HFF-Myc (cell line): ENCODE results near the gene AKAP6.

Source experiments
- DNase-seq: peaks from one replicate; pipeline ENCODE4 v3.0.0-alpha.2; 2011; ENCODE audit warnings: low read depth; ENCODE audit errors: extremely low read depth
- H3K4me3 ChIP-seq: replicated peaks from 2 replicates; pipeline ENCODE4 v1.5.1; 2011; ENCODE audit warnings: low read depth, mild to moderate bottlenecking, control low read depth, low read length
- TF ChIP-seq, protein P1 (sequence below): IDR thresholded peaks from 2 replicates; pipeline ENCODE4 v1.5.1; 2012; ENCODE audit warnings: mild to moderate bottlenecking, low read depth, low read length, control low read depth; ENCODE audit errors: missing control alignments

AKAP6 gene, protein sequence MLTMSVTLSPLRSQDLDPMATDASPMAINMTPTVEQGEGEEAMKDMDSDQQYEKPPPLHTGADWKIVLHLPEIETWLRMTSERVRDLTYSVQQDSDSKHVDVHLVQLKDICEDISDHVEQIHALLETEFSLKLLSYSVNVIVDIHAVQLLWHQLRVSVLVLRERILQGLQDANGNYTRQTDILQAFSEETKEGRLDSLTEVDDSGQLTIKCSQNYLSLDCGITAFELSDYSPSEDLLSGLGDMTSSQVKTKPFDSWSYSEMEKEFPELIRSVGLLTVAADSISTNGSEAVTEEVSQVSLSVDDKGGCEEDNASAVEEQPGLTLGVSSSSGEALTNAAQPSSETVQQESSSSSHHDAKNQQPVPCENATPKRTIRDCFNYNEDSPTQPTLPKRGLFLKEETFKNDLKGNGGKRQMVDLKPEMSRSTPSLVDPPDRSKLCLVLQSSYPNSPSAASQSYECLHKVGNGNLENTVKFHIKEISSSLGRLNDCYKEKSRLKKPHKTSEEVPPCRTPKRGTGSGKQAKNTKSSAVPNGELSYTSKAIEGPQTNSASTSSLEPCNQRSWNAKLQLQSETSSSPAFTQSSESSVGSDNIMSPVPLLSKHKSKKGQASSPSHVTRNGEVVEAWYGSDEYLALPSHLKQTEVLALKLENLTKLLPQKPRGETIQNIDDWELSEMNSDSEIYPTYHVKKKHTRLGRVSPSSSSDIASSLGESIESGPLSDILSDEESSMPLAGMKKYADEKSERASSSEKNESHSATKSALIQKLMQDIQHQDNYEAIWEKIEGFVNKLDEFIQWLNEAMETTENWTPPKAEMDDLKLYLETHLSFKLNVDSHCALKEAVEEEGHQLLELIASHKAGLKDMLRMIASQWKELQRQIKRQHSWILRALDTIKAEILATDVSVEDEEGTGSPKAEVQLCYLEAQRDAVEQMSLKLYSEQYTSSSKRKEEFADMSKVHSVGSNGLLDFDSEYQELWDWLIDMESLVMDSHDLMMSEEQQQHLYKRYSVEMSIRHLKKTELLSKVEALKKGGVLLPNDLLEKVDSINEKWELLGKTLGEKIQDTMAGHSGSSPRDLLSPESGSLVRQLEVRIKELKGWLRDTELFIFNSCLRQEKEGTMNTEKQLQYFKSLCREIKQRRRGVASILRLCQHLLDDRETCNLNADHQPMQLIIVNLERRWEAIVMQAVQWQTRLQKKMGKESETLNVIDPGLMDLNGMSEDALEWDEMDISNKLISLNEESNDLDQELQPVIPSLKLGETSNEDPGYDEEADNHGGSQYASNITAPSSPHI (N-terminal part only)

DNA sequence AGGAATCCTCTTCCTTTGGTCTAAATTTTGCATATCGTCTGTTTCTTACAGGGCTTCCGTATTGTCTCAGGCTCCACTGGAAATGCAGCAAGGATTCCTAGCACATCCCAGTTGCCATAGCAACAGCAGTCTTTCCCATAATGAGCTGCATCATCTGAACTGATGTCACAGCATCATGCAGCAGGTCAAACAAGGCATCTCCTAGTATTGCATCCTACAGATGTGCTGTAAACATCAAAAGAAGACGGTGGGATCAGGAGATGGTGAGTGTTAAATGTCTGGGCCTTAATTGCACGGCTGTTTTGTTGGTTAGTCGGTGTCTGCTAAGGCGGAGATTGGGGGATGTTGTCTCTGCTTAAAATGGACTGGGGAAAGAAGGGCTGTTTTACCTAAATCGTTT is at the start of gene AKAP6:
AKAP6 (plus strand) TSS at position 153 of the 400 bp plus-strand sequence. CDS start 104,196 bp downstream, outside the sequence.
- TF ChIP-seq, protein P1, sequence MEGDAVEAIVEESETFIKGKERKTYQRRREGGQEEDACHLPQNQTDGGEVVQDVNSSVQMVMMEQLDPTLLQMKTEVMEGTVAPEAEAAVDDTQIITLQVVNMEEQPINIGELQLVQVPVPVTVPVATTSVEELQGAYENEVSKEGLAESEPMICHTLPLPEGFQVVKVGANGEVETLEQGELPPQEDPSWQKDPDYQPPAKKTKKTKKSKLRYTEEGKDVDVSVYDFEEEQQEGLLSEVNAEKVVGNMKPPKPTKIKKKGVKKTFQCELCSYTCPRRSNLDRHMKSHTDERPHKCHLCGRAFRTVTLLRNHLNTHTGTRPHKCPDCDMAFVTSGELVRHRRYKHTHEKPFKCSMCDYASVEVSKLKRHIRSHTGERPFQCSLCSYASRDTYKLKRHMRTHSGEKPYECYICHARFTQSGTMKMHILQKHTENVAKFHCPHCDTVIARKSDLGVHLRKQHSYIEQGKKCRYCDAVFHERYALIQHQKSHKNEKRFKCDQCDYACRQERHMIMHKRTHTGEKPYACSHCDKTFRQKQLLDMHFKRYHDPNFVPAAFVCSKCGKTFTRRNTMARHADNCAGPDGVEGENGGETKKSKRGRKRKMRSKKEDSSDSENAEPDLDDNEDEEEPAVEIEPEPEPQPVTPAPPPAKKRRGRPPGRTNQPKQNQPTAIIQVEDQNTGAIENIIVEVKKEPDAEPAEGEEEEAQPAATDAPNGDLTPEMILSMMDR = no peak
- no peak for DNase-seq
- H3K4me3 ChIP-seq = no peak within 1 kb of the TSS

DNA sequence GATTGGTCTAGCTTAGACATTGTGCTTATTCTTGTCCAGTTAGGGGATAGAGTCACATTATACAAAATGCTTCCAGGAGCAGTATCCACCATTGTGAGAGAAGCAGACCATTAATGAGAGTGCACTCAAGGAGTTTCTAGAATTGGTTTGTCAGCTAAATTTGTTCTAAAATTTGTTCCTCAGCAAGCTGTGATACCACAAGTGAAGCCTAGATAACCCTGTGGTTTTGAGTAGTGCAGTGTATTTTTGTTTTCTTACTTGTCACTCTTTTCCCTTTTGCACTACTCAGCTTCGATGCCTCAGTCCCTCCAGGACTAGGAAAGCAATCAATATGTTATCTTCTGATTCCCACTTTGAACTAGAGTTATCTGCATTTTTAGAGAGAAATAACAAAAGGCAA is 42.5 kb upstream of the AKAP6 start:
- DNase-seq = no peak
- no peak overlapping the region for H3K4me3 ChIP-seq
- TF ChIP-seq, protein P1 = no peak

DNA sequence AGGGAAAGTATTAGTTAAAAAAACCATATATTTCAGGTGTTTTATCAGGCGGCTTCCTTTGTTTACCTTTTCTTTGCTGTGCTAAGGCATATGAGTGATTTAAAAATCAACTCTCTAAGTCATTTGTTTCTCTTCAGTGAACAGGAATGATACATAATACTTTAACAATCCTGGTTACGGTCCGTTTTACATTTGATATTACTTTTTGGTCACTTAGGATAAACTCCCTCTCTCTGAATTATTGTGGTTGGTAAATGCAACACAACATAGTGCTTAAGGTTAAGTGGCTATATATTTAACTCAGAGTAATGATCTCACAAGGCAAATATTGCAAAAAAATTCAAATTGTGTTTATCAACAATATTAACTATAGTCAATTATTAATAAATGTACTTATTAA is 32.7 kb upstream of the AKAP6 start:
- TF ChIP-seq, protein P1 = no peak
- DNase-seq = no peak
- H3K4me3 ChIP-seq = no peak overlapping the region

DNA sequence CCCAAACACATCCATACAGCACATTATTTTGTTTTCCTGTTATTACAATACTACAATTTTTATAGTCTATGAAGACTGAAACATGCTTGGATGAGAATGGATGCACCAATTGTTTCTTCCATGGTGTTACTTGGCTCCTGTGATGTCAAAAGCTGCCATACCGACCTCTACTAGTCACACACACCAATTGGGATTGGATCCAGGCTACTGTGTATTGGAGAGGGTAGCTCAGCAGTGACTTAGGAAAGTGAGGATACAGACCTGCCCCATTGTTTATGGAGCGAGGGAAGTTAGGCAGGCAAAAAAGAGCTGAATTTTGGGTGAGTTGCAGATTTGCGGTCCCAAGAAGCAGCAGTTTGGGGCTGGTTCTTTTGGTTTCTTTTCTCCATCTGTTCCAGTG is 30.8 kb upstream of the AKAP6 start:
- H3K4me3 ChIP-seq = no peak overlapping the region
- no peak for DNase-seq
- TF ChIP-seq, protein P1 = no peak

DNA sequence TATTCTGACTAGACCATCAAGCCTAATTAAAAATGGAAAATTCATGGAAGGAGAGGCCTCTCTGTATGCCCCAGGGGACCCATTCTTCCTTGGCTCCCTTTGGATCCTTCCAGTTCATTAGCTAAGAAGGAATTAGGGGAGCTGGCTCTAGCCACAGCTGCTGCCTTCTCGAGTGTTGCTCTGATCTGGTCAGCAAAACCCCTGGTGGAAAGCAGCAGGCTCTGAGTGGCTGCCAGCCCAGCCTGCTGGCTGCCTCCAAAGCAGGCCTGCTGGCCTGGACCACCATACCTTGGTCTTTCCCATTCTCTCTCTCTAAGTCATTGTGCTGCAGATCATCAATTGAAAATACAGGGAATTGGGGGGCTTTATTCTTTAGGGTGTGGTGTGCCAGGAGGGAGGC is 29.0 kb upstream of the AKAP6 start:
- TF ChIP-seq, protein P1 = no peak
- DNase-seq = no peak
- no peak overlapping the region for H3K4me3 ChIP-seq

DNA sequence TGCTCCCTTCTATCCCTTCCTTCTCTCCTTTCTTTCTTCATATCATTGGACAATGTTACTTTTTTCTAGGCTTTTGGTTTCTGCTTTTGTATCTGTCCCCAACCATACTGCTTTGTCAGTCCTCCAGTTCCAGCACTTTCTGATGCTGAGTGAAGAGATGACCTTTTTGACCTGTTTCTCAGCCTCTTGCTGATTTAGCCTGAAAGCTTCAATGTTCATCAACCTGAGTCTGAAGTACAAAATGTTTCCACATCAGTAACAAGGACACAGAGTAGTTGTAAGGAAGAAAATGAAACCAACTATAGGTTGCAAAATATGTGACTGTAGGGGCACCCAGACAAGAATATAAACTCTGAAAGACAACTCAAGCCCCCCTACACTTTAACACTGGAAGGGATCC is 25.2 kb upstream of the AKAP6 start:
- H3K4me3 ChIP-seq = no peak overlapping the region
- TF ChIP-seq, protein P1 = no peak
- no peak for DNase-seq
